OCI-LY7 (cell line): ENCODE results near the gene FBXW8.

Experiments used
- EZH2phosphoT487 ChIP-seq: fragments of 200-600 bp; sonication (generic); IDR thresholded peaks from 2 replicates; pipeline ENCODE4 v1.6.1; 2018; ENCODE audit warnings: low read depth, borderline replicate concordance, mild to moderate bottlenecking, mixed run types, antibody characterized with exemption, low read length, moderate library complexity, mixed read lengths
- TF ChIP-seq, protein P1 (sequence below): fragments of 200-600 bp; sonication (generic); conservative IDR thresholded peaks from 2 replicates; pipeline ENCODE4 v1.5.1; 2014; ENCODE audit warnings: mild to moderate bottlenecking, antibody characterized with exemption, low read length, moderate library complexity, mixed read lengths

DNA sequence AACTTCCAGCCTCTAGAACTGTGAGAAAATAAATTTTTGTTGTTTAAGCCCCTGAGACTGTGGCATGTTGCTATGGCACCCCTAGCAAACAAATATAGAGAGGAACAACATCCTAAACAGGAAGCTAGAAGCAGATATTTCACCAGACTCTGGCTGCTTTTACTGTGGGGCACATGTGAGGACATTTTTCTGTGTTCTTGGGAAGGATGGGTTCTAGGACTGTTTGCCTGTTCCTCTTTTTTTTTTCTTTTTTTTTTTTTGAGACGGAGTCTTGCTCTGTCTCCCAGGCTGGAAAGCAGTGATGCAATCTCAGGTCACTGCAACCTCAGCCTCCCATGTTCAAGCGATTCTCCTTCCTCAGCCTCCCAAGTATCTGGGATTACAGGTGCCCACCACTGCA is 25.3 kb upstream of the FBXW8 start:
- no peak for TF ChIP-seq EZH2phosphoT487
- TF ChIP-seq, protein P1, sequence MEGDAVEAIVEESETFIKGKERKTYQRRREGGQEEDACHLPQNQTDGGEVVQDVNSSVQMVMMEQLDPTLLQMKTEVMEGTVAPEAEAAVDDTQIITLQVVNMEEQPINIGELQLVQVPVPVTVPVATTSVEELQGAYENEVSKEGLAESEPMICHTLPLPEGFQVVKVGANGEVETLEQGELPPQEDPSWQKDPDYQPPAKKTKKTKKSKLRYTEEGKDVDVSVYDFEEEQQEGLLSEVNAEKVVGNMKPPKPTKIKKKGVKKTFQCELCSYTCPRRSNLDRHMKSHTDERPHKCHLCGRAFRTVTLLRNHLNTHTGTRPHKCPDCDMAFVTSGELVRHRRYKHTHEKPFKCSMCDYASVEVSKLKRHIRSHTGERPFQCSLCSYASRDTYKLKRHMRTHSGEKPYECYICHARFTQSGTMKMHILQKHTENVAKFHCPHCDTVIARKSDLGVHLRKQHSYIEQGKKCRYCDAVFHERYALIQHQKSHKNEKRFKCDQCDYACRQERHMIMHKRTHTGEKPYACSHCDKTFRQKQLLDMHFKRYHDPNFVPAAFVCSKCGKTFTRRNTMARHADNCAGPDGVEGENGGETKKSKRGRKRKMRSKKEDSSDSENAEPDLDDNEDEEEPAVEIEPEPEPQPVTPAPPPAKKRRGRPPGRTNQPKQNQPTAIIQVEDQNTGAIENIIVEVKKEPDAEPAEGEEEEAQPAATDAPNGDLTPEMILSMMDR, result no peak
